Neural cell (in vitro differentiated cells): Measurements from ENCODE around the gene SFXN2. TPM values are rescaled to one million over a fixed set of nuclear protein-coding genes. Genes with fewer than 3 reads are reported as not detected.

Experiments
- H2AFZ ChIP-seq: fragments of 200-600, 300-800 bp; sonication (generic), shearing (Covaris generic); 2 replicates; pipeline ENCODE4 v1.6.0; 2014; ENCODE audit warnings: low read depth, mild to moderate bottlenecking, antibody characterized with exemption, low read length, moderate library complexity
- H3F3A ChIP-seq: fragments of 200-600 bp; shearing (Covaris generic); 2 replicates; pipeline ENCODE4 v1.6.1; 2016; ENCODE audit warnings: mild to moderate bottlenecking, moderate library complexity, mixed read lengths, antibody characterized with exemption, low read length; ENCODE audit not compliant: insufficient read depth, poor library complexity, severe bottlenecking
- H3K27ac ChIP-seq: fragments of 200-600, 300-800 bp; sonication (generic), shearing (Covaris generic); 2 replicates; pipeline ENCODE4 v1.5.1; 2014; ENCODE audit warnings: mild to moderate bottlenecking, low read length, moderate library complexity
- H3K27me3 ChIP-seq: fragments of 300-800, 200-600 bp; sonication (generic), shearing (Covaris generic); 2 replicates; pipeline ENCODE4 v1.6.0; 2014; ENCODE audit warnings: mild to moderate bottlenecking, low read depth, low read length, moderate library complexity; ENCODE audit not compliant: insufficient read depth
- H3K36me3 ChIP-seq: fragments of 300-800, 200-600 bp; sonication (generic), shearing (Covaris generic); 2 replicates; pipeline ENCODE4 v1.5.1; 2014; ENCODE audit warnings: mild to moderate bottlenecking, antibody characterized with exemption, low read length, moderate library complexity; ENCODE audit not compliant: insufficient read depth
- H3K4me2 ChIP-seq: fragments of 300-800, 200-600 bp; sonication (generic), shearing (Covaris generic); 2 replicates; pipeline ENCODE4 v1.6.0; 2014; ENCODE audit warnings: mild to moderate bottlenecking, low read length
- H3K4me3 ChIP-seq: fragments of 300-800, 200-600 bp; sonication (generic), shearing (Covaris generic); 2 replicates; pipeline ENCODE4 v1.5.1; 2014; ENCODE audit warnings: mild to moderate bottlenecking, low read length, moderate library complexity
- H3K79me2 ChIP-seq: fragments of 200-600 bp; shearing (Covaris generic); replicated peaks from 2 replicates; pipeline ENCODE4 v1.6.0; 2014; ENCODE audit warnings: mild to moderate bottlenecking, low read length, moderate library complexity; ENCODE audit not compliant: insufficient read depth
- H3K9ac ChIP-seq: fragments of 300-800, 200-600 bp; sonication (generic), shearing (Covaris generic); 2 replicates; pipeline ENCODE4 v1.6.1; 2016; ENCODE audit warnings: mild to moderate bottlenecking, low read length, mixed read lengths
- H3K9me2 ChIP-seq: fragments of 200-600 bp; shearing (Covaris generic); 2 replicates; pipeline ENCODE4 v1.6.1; 2016; ENCODE audit warnings: mild to moderate bottlenecking, low read length, mixed read lengths; ENCODE audit not compliant: insufficient read depth
- H3K9me3 ChIP-seq: fragments of 200-600, 300-800 bp; sonication (generic), shearing (Covaris generic); 2 replicates; pipeline ENCODE4 v1.6.1; 2016; ENCODE audit warnings: mild to moderate bottlenecking, mixed run types, low read length, moderate library complexity, mixed read lengths
- H4K20me1 ChIP-seq: fragments of 200-600 bp; shearing (Covaris generic); 2 replicates; pipeline ENCODE4 v1.6.1; 2016; ENCODE audit warnings: mild to moderate bottlenecking, mixed run types; ENCODE audit not compliant: insufficient read depth
- EP300 ChIP-seq: fragments of 450-650 bp; conservative IDR thresholded peaks from 2 replicates; pipeline ENCODE4 v1.6.1; 2014; ENCODE audit warnings: antibody characterized with exemption, mild to moderate bottlenecking, moderate library complexity; ENCODE audit not compliant: poor library complexity, severe bottlenecking
- EZH2 ChIP-seq: fragments of 200-600, 300-800 bp; shearing (Covaris generic), sonication (generic); IDR thresholded peaks from 2 replicates; pipeline ENCODE4 v1.6.1; 2014; ENCODE audit warnings: antibody characterized with exemption, low read length, borderline replicate concordance, mild to moderate bottlenecking; ENCODE audit not compliant: insufficient read depth, poor library complexity, severe bottlenecking
- MXI1 ChIP-seq: fragments of 450-650 bp; conservative IDR thresholded peaks from 2 replicates; pipeline ENCODE4 v1.6.1; 2014; ENCODE audit warnings: antibody characterized with exemption, mild to moderate bottlenecking; ENCODE audit not compliant: poor library complexity, severe bottlenecking
- POLR2AphosphoS5 ChIP-seq: IDR thresholded peaks from 2 replicates; pipeline ENCODE4 v1.6.1; 2012
- RAD21 ChIP-seq: fragments of 450-650 bp; conservative IDR thresholded peaks from 2 replicates; pipeline ENCODE4 v1.6.1; 2014; ENCODE audit warnings: antibody characterized with exemption, mild to moderate bottlenecking, moderate library complexity
- SMC3 ChIP-seq: fragments of 450-650 bp; conservative IDR thresholded peaks from 2 replicates; pipeline ENCODE4 v1.6.1; 2014; ENCODE audit warnings: antibody characterized with exemption, mild to moderate bottlenecking, moderate library complexity; ENCODE audit not compliant: poor library complexity
- TAF1 ChIP-seq: IDR thresholded peaks from 2 replicates; pipeline ENCODE4 v1.6.1; 2012; ENCODE audit warnings: low read depth
- polyA plus RNA-seq: library from polyadenylated mRNA; depleted of rRNA; stranded (reverse); fragments of >200 nt; gene quantifications from 2 replicates; pipeline ENCODE4 v1.2.3, GENCODE V29; 2014
- TF ChIP-seq, protein P1 (sequence below): fragments of 450-650 bp; IDR thresholded peaks from 2 replicates; pipeline ENCODE4 v1.5.1; 2014; ENCODE audit warnings: antibody characterized with exemption, mild to moderate bottlenecking, moderate library complexity; ENCODE audit not compliant: poor library complexity, severe bottlenecking
- TF ChIP-seq, protein P2 (sequence below): IDR thresholded peaks from 2 replicates; pipeline ENCODE4 v1.6.1; 2012; ENCODE audit warnings: borderline replicate concordance

SFXN2 gene
- polyA plus RNA-seq, 1 donor from 2014 or later, result 16.0 TPM

DNA sequence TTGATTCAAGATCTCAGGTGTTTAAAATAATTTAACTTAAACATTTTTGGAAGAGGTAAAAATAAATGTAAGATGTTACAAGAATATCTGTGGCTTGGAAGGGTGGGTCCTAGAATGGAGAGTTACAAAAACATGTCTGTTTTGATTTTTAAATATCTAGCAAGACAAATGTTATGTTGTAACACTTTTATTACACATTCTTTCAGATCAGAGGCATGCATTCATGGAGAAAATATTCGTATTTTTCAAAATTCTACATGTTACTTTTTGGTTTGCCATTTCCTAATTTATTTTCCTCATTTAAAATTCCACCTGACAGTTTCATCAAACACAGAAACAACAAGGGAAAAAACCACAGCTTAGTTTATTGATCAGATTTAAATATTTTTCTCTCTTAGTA lies 39.3 kb downstream of the SFXN2 start:
- no peak overlapping the region for H2AFZ ChIP-seq
- H3K4me2 ChIP-seq, result no peak overlapping the region

DNA sequence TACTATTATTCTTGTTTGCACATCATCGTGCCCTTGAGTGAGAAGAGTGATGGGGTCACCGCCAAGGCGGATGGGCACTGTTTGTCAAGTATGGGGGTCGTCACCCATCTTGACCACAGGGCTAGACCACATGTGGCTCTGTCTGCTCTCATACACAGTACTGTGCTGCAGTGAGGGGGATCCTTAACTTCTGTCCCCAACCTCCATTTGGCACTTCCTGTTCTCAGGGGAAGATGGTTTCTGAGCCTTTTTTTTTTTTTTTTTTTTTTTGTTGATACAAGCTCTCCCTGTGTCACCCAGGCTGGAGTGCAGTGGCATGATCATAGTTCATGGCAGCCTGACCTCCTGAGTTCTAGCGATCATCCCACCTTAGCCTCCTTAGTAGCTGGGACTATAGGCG lies 42.9 kb downstream of the SFXN2 start:
- Histone ChIP-seq H3K36me3 (no peaks in the 10 kb centered on the region), H3K79me2 (no peaks in the 10 kb centered on the region), H3K4me2 (no peak overlapping the region), H3K9me2 (no peaks in the 10 kb centered on the region), H3F3A (no peaks in the 10 kb centered on the region), H3K27me3 (no peaks in the 10 kb centered on the region), H3K27ac (no peak overlapping the region), H3K4me3 (no peak overlapping the region), H2AFZ (no peak overlapping the region), H3K9me3 (no peaks in the 10 kb centered on the region), H3K9ac (no peak overlapping the region), H4K20me1 (no peaks in the 10 kb centered on the region)
- TF ChIP-seq, protein P1, sequence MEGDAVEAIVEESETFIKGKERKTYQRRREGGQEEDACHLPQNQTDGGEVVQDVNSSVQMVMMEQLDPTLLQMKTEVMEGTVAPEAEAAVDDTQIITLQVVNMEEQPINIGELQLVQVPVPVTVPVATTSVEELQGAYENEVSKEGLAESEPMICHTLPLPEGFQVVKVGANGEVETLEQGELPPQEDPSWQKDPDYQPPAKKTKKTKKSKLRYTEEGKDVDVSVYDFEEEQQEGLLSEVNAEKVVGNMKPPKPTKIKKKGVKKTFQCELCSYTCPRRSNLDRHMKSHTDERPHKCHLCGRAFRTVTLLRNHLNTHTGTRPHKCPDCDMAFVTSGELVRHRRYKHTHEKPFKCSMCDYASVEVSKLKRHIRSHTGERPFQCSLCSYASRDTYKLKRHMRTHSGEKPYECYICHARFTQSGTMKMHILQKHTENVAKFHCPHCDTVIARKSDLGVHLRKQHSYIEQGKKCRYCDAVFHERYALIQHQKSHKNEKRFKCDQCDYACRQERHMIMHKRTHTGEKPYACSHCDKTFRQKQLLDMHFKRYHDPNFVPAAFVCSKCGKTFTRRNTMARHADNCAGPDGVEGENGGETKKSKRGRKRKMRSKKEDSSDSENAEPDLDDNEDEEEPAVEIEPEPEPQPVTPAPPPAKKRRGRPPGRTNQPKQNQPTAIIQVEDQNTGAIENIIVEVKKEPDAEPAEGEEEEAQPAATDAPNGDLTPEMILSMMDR, result no peak
- TF ChIP-seq RAD21, result no peak
- no peak for TF ChIP-seq SMC3
- no peak for TF ChIP-seq POLR2AphosphoS5
- TF ChIP-seq EP300, result no peak
- TF ChIP-seq EZH2, result no peak
- TF ChIP-seq, protein P2, sequence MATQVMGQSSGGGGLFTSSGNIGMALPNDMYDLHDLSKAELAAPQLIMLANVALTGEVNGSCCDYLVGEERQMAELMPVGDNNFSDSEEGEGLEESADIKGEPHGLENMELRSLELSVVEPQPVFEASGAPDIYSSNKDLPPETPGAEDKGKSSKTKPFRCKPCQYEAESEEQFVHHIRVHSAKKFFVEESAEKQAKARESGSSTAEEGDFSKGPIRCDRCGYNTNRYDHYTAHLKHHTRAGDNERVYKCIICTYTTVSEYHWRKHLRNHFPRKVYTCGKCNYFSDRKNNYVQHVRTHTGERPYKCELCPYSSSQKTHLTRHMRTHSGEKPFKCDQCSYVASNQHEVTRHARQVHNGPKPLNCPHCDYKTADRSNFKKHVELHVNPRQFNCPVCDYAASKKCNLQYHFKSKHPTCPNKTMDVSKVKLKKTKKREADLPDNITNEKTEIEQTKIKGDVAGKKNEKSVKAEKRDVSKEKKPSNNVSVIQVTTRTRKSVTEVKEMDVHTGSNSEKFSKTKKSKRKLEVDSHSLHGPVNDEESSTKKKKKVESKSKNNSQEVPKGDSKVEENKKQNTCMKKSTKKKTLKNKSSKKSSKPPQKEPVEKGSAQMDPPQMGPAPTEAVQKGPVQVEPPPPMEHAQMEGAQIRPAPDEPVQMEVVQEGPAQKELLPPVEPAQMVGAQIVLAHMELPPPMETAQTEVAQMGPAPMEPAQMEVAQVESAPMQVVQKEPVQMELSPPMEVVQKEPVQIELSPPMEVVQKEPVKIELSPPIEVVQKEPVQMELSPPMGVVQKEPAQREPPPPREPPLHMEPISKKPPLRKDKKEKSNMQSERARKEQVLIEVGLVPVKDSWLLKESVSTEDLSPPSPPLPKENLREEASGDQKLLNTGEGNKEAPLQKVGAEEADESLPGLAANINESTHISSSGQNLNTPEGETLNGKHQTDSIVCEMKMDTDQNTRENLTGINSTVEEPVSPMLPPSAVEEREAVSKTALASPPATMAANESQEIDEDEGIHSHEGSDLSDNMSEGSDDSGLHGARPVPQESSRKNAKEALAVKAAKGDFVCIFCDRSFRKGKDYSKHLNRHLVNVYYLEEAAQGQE, result no peak
- TF ChIP-seq TAF1, result no peak
- TF ChIP-seq MXI1, result no peak

More for the DNA sequence above, 39.3 kb downstream of the SFXN2 start:
- no peaks in the 10 kb centered on the region for H4K20me1 ChIP-seq
- H3K36me3 ChIP-seq, result no peaks in the 10 kb centered on the region
- no peaks in the 10 kb centered on the region for H3K9me2 ChIP-seq
- H3K27me3 ChIP-seq, result no peaks in the 10 kb centered on the region
- no peak overlapping the region for H3K9ac ChIP-seq
- no peaks in the 10 kb centered on the region for H3F3A ChIP-seq
- no peak overlapping the region for H3K27ac ChIP-seq
- no peak for TF ChIP-seq RAD21
- TF ChIP-seq POLR2AphosphoS5, result no peak
- TF ChIP-seq, protein P1, result no peak
- TF ChIP-seq EP300, result no peak
- TF ChIP-seq, protein P2, result no peak
- no peak for TF ChIP-seq MXI1
- no peak for TF ChIP-seq EZH2
- TF ChIP-seq SMC3, result no peak
- TF ChIP-seq TAF1, result no peak
- H3K4me3 ChIP-seq, result no peak overlapping the region
- peaks cover 3% of the 10 kb centered on the region for H3K79me2 ChIP-seq
- no peaks in the 10 kb centered on the region for H3K9me3 ChIP-seq
